Heart left ventricle (tissue), 13 donors: ENCODE measurements around the gene SEC14L3.

ENCODE experiments used
- CTCF ChIP-seq, 12 donors: fragments of 200-600 bp; sonication (generic) in 4 of 12; IDR thresholded peaks; one replicate each; pipeline versions ENCODE4 v1.5.0 to v1.8.0; 2018 to 2022; ENCODE audit warnings: antibody characterized with exemption in 12 of 12, mild to moderate bottlenecking in 5 of 12
- POLR2A ChIP-seq, 2 donors: fragments of 450-650 bp; IDR thresholded peaks; one replicate each; pipeline ENCODE4 v1.6.1; 2017; ENCODE audit warnings: antibody characterized with exemption in 2 of 2, mild to moderate bottlenecking in 2 of 2, moderate library complexity in 2 of 2
- donor health status: ischemic (EF 13 %, LVEDD 7.1; RV severe dilation, severe dysfunction).
- donor health status: DM: no; HTN: yes; CAD: no.
- donor health status: DM: no; HTN: no; CAD: no.
- donor health status: ischemic (EF 25% LVEDD 6.9; RV normal size, moderate dysfunction).
- donor health status: ischemic (EF 25% LVEDD 5.7; RV mildly dilated, moderate dysfunction).
- donor health status: ischemic (EF 35%, LVEDD 5.7; RV mildly dilated, moderate dysfunction).
- donor health status: nonischemic (EF 11% LVEDD 7.7; RV severe dilation, severe dysfunction).
- donor health status: DM: yes; HTN: yes; CAD: no.
- donor health status: PGD.
- donor health status: ischemic (EF 29% LVEDD 5.4; RV normal size, mild dysfunction).
- donor health status: nonischemic (EF 23%, LVEDD 6.1; RV moderate dilation, normal function).

- TF ChIP-seq CTCF (IDR thresholded peaks at IDR 0.05): no peak
- no peak for TF ChIP-seq POLR2A (IDR thresholded peaks at IDR 0.05)
Measured at GRCh38 chr22:30470655-30471054, 1.2 kb downstream of the SEC14L3 start.
